Small intestine (tissue), 7 donors: ENCODE measurements around the gene SLC30A3. TPM values are rescaled to one million over a fixed set of nuclear protein-coding genes. Genes with fewer than 3 reads are reported as not detected.

ENCODE experiments used
- DNase-seq, 2 donors: peaks; one replicate each; pipeline versions ENCODE4 v3.0.0 to v3.0.0-alpha.2; 2013
- FAIRE-seq: peaks from 2 replicates; lab custom pipeline; 2012; peaks lifted over from hg19 to GRCh38; lab: Jason Lieb, UNC
- H3K27ac ChIP-seq, 3 donors: one replicate each; pipeline ENCODE4 v1.5.1; 2013; ENCODE audit warnings: low read length in 2 of 3, mild to moderate bottlenecking in 2 of 3, control low read depth in 1 of 3, inconsistent platforms in 1 of 3, low read depth in 1 of 3, moderate library complexity in 1 of 3
- H3K27me3 ChIP-seq, 3 donors: one replicate each; pipeline ENCODE4 v1.6.1; 2013; ENCODE audit warnings: low read length in 3 of 3, inconsistent platforms in 1 of 3; ENCODE audit not compliant: control insufficient read depth in 3 of 3, insufficient read depth in 3 of 3
- H3K36me3 ChIP-seq, 3 donors: one replicate each; pipeline ENCODE4 v1.6.1; 2013; ENCODE audit warnings: low read length in 3 of 3, inconsistent platforms in 1 of 3, low read depth in 1 of 3, mild to moderate bottlenecking in 1 of 3, moderate library complexity in 1 of 3; ENCODE audit not compliant: control insufficient read depth in 3 of 3, insufficient read depth in 2 of 3
- H3K4me1 ChIP-seq, 3 donors: one replicate each; pipeline ENCODE4 v1.6.1; 2013; ENCODE audit warnings: low read length in 2 of 3, inconsistent platforms in 1 of 3, low read depth in 1 of 3, mild to moderate bottlenecking in 1 of 3, moderate library complexity in 1 of 3; ENCODE audit not compliant: control insufficient read depth in 3 of 3, insufficient read depth in 2 of 3
- H3K4me3 ChIP-seq, 3 donors: one replicate each; pipeline ENCODE4 v1.5.1; 2013; ENCODE audit warnings: low read length in 3 of 3, control low read depth in 1 of 3, inconsistent platforms in 1 of 3, low read depth in 1 of 3, mild to moderate bottlenecking in 1 of 3, moderate library complexity in 1 of 3
- H3K9me3 ChIP-seq, 2 donors: one replicate each; pipeline ENCODE4 v1.6.1; 2013; ENCODE audit warnings: low read depth in 1 of 2, low read length in 1 of 2; ENCODE audit not compliant: control insufficient read depth in 2 of 2, insufficient read depth in 1 of 2
- WGBS, 3 donors: extraction: QIAGEN DNeasy Blood & Tissue Kit; methylation state at CpG; one replicate each; pipeline ENCODE4 v1.1.7; 2013; 5-methylcytosine and 5-hydroxymethylcytosine counted together
- polyA plus RNA-seq, 4 donors: library from polyadenylated mRNA; stranded (reverse) in 3 of 4; unstranded in 1 of 4; fragments of 200-250 nt in 3 of 4; fragments of 120-200 nt in 1 of 4; gene quantifications; one replicate each; pipeline versions ENCODE4 v1.2.1 to v1.2.3, GENCODE V29; 2013
- donor health status: healthy with polysubstance abuse.
- donor health status: control.
- donor health status: control.
- donor health status: Bipolar disorder and iron deficiency.
- donor health status: healthy.

Gene SLC30A3
- polyA plus RNA-seq, 4 donors = 0.04 to 0.06 TPM; not detected in 2

GRCh38 chr2:27296481-27296880, 33.6 kb upstream of the SLC30A3 start:
- Histone ChIP-seq H3K27ac (no peak overlapping the region), H3K4me3 (no peak overlapping the region), H3K36me3 (no peaks in the 10 kb centered on the region), H3K27me3 (peaks cover 0 to 25% (median 0%) of the 10 kb centered on the region in 3 donors), H3K9me3 (no peaks in the 10 kb centered on the region), H3K4me1 (no peaks in the 10 kb centered on the region)
- no peak for FAIRE-seq
- WGBS, 3 donors = 46 to 59% (median 55%) methylated on average over 4 of the region's 4 CpGs
- no peak for DNase-seq

GRCh38 chr2:27294928-27295327, 32.1 kb upstream of the SLC30A3 start:
- Histone ChIP-seq H3K9me3 (no peaks in the 10 kb centered on the region), H3K27ac (no peak overlapping the region), H3K36me3 (no peaks in the 10 kb centered on the region), H3K4me1 (no peaks in the 10 kb centered on the region), H3K27me3 (peaks cover 0 to 35% (median 0%) of the 10 kb centered on the region in 3 donors), H3K4me3 (no peak overlapping the region)
- DNase-seq (no peak), FAIRE-seq (no peak)
- WGBS, 3 donors = 76 to 91% (median 88%) methylated on average over 8 of the region's 8 CpGs

- no peaks in the 10 kb centered on the region for H3K4me1 ChIP-seq
- H3K9me3 ChIP-seq = no peaks in the 10 kb centered on the region
- no peaks in the 10 kb centered on the region for H3K36me3 ChIP-seq
- H3K27me3 ChIP-seq = peaks cover 0 to 23% (median 3%) of the 10 kb centered on the region in 3 donors
- no peak overlapping the region for H3K27ac ChIP-seq
- no peak for DNase-seq
- FAIRE-seq = no peak
- WGBS, 3 donors = 19 to 49% (median 42%) methylated on average over 6 of the region's 6 CpGs
- H3K4me3 ChIP-seq = no peak overlapping the region
These were observed 29.0 kb upstream of the SLC30A3 start for GRCh38 chr2:27291865-27292264.

- H3K36me3 ChIP-seq = no peaks in the 10 kb centered on the region
- WGBS, 3 donors = 77 to 94% (median 78%) methylated on average over 5 of the region's 5 CpGs
- DNase-seq (no peak), FAIRE-seq (no peak)
- H3K9me3 ChIP-seq = no peaks in the 10 kb centered on the region
- H3K27me3 ChIP-seq = peaks cover 0 to 27% (median 3%) of the 10 kb centered on the region in 3 donors
- H3K4me3 ChIP-seq = no peak overlapping the region
- H3K27ac ChIP-seq = no peak overlapping the region
- no peaks in the 10 kb centered on the region for H3K4me1 ChIP-seq
These were observed 27.7 kb upstream of the SLC30A3 start for GRCh38 chr2:27290549-27290948.

GRCh38 chr2:27288610-27289009, 25.8 kb upstream of the SLC30A3 start:
- peaks cover 0 to 41% (median 7%) of the 10 kb centered on the region in 3 donors for H3K27me3 ChIP-seq
- no peaks in the 10 kb centered on the region for H3K4me1 ChIP-seq
- no peak overlapping the region for H3K27ac ChIP-seq
- FAIRE-seq = no peak
- no peaks in the 10 kb centered on the region for H3K9me3 ChIP-seq
- no peak overlapping the region for H3K4me3 ChIP-seq
- no peak for DNase-seq
- 46 to 49% (median 46%) methylated on average over 3 of the region's 3 CpGs for WGBS, 3 donors
- no peaks in the 10 kb centered on the region for H3K36me3 ChIP-seq

- Histone ChIP-seq H3K4me1 (no peaks in the 10 kb centered on the region), H3K36me3 (no peaks in the 10 kb centered on the region), H3K27me3 (peaks cover 0 to 42% (median 17%) of the 10 kb centered on the region in 3 donors), H3K9me3 (no peaks in the 10 kb centered on the region), H3K4me3 (no peak overlapping the region), H3K27ac (no peak overlapping the region)
- 66 to 84% (median 70%) methylated on average over 6 of the region's 6 CpGs for WGBS, 3 donors
- no peak for FAIRE-seq
- DNase-seq = no peak
These were observed 22.6 kb upstream of the SLC30A3 start for GRCh38 chr2:27285481-27285880.

- Histone ChIP-seq H3K9me3 (no peaks in the 10 kb centered on the region), H3K36me3 (no peaks in the 10 kb centered on the region), H3K4me3 (no peak overlapping the region), H3K27ac (no peak overlapping the region), H3K4me1 (no peaks in the 10 kb centered on the region), H3K27me3 (peaks cover 0 to 39% (median 17%) of the 10 kb centered on the region in 3 donors)
- DNase-seq (no peak), FAIRE-seq (no peak)
- WGBS, 3 donors = 76 to 90% (median 90%) methylated on average over 1 of the region's 1 CpG
These were observed 22.1 kb upstream of the SLC30A3 start for GRCh38 chr2:27284996-27285395.

GRCh38 chr2:27282892-27283291, 20.0 kb upstream of the SLC30A3 start:
- Histone ChIP-seq H3K36me3 (no peaks in the 10 kb centered on the region), H3K27ac (no peak overlapping the region), H3K9me3 (no peaks in the 10 kb centered on the region), H3K27me3 (peaks cover 0 to 39% (median 15%) of the 10 kb centered on the region in 3 donors), H3K4me3 (no peak overlapping the region), H3K4me1 (no peaks in the 10 kb centered on the region)
- no peak for DNase-seq
- WGBS, 3 donors = 21 to 57% (median 40%) methylated on average over 5 of the region's 5 CpGs
- no peak for FAIRE-seq
